K562 treated with DMSO at 1 percent for 4 hours (cell line): ENCODE results near the gene RBM5. TPM values are rescaled to one million over a fixed set of nuclear protein-coding genes. Genes with fewer than 3 reads are reported as not detected.

Experiments
- total RNA-seq: library from RNA; unstranded; fragments of 300-600 nt; gene quantifications from 2 replicates; pipeline ENCODE4 v1.2.3, GENCODE V29; 2022; ENCODE audit not compliant: insufficient read depth

RBM5 gene
- 38.5 and 47.1 TPM in 2 replicates for total RNA-seq

DNA sequence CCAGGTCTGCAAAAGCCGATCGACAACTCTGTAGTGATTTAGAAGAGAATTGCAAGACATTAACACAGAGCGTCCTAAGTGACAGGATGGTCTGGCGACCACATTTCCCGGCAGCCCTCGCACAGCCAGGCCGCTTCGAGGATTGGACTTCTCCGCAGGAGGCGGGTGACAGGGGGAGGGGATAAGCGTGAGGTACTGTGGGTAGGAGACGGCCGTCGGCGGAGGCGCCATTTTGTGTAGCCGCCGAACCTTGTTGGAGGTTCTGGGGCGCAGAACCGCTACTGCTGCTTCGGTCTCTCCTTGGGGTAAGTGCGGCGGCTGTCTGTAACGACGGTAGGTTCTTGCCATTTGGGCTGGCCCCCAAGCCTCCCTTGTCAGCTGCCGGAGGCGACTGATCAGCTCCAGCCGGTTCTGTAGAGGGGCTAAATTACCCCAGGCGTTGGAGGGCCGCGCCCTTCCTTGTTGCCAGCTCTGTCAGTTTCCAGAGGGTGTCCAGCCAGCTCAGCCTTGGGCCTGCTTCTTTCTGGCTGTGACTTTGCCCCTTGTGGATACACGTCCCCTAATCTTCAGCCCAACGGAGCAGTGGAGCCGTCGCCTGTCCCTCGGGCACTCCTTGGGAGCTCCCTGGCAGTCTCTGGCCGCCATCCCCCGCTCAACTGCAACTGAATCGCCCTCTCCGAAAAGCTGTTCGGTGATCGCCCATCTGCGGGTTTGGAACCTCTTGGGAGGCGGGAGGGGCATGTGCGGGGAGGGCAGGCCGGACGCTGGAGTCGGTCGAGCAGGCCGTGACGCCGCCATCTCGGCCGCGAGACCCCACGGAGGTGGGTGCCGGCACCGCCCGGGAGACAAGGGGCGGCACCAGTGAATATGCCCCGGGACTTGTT, at the start of gene RBM5:
Gene RBM5 (plus strand): TSS at position 195 of the 884 bp plus-strand sequence. CDS start 1,516 bp downstream, outside the sequence.

DNA sequence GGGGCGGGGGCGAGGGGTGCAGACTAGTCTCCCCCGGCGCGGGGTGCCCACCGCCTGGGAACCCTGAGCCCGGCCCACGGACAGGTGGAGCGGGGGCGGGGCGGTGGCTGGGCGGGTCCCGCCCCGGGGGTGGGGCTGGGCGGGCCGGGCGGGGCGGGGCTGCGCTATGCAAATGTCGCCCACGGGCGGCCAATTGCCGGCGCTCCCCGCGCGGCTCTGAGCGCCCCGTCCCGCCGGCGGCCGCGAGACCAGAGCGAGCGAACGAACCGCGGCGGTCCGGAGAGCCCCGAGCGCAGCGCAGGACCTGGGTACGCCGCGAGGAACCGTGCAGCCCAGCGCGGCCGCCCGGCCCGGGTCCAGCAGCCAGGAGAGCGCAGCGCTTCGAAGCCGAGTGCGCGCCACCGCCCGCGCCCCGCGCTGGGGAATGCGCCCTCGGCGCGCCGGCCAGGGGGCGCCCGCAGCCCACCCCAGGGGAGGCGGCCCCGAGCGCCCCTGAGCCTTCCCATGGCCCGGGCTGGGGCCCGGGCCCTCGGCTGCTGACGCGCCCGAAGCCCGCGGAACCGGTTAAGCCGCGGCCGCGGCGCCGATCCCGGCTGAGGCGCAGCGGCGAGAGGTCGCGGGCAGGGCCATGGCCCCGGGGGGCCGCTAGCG, 66.2 kb downstream of the RBM5 start, which contains the start of gene SEMA3F:
Gene SEMA3F (plus strand): TSS at position 485 of the 651 bp plus-strand sequence. CDS start 4,299 bp downstream, outside the sequence.

Other genes starting within 250 kb of the RBM5 start
- gene TRAIP, start 232.4 kb upstream of the RBM5 start, total RNA-seq, result 20.6 and 23.4 TPM in 2 replicates
- gene CAMKV, start 219.0 kb upstream of the RBM5 start, total RNA-seq, result 0.25 TPM in 1 of 2 replicates, not detected in the other
- 2.8 and 9.8 TPM in 2 replicates for gene MST1R, start 185.0 kb upstream of the RBM5 start, total RNA-seq
- 11.2 and 14.9 TPM in 2 replicates for gene MON1A, start 159.1 kb upstream of the RBM5 start, total RNA-seq
- 23.5 and 29.2 TPM in 2 replicates for gene RBM6, start 148.8 kb upstream of the RBM5 start, total RNA-seq
- gene SEMA3F, start 66.4 kb downstream of the RBM5 start, total RNA-seq, result 2.4 and 3.7 TPM in 2 replicates
- not detected in 2 replicates for gene GNAT1, start 102.7 kb downstream of the RBM5 start, total RNA-seq
- gene SLC38A3, start 116.4 kb downstream of the RBM5 start, total RNA-seq, result not detected in 2 replicates
- 85.7 and 91.4 TPM in 2 replicates for gene GNAI2, start 147.3 kb downstream of the RBM5 start, total RNA-seq
- gene SEMA3B, start 180.2 kb downstream of the RBM5 start, total RNA-seq, result 2.9 and 3.8 TPM in 2 replicates
- 0.47 TPM in 1 of 2 replicates, not detected in the other for gene LSMEM2, start 190.2 kb downstream of the RBM5 start, total RNA-seq
- gene IFRD2, start 203.5 kb downstream of the RBM5 start, total RNA-seq, result 36.1 and 41.2 TPM in 2 replicates
- gene HYAL3, start 210.5 kb downstream of the RBM5 start, total RNA-seq, result 11.0 and 12.0 TPM in 2 replicates
- 9.2 and 10.6 TPM in 2 replicates for gene NAA80, start 210.5 kb downstream of the RBM5 start, total RNA-seq
- gene HYAL1, start 214.7 kb downstream of the RBM5 start, total RNA-seq, result 3.6 and 4.9 TPM in 2 replicates
- gene HYAL2, start 233.8 kb downstream of the RBM5 start, total RNA-seq, result 7.4 and 12.3 TPM in 2 replicates
- gene TUSC2, start 239.3 kb downstream of the RBM5 start, total RNA-seq, result 29.7 and 46.9 TPM in 2 replicates